Measurements from ENCODE around the gene TPRKB.

GRCh38 chr2:73779467-73780236 is 42.5 kb upstream of the TPRKB start, which contains the start of gene DUSP11:
- TF ChIP-seq CTCF (IDR thresholded peaks at IDR 0.05): peak in 5 of 7 experiments; percentile 79 to 95 (median 82)
- peak in 2 of 4 donors; percentile 61 to 74 for TF ChIP-seq POLR2A (IDR thresholded peaks at IDR 0.05)

All from stomach (tissue), 4 donors.